NOMO-1 treated with DMSO at 0.1 percent for 48 hours (cell line): ENCODE data around the gene BRS3.
A peak's percentile ranks its signal among the peaks of the same experiment; 100 is the strongest.
"Not testable (repeated sequence)": the region's sequence is repeated elsewhere in the genome, so short reads cannot be mapped to it uniquely, and the experiment has no call there.

Source experiments
- DNase-seq: peaks from one replicate; lab custom pipeline; 2025; ENCODE audit not compliant: unreplicated experiment; lab: John Stamatoyannopoulos, UW

Gene BRS3

DNA sequence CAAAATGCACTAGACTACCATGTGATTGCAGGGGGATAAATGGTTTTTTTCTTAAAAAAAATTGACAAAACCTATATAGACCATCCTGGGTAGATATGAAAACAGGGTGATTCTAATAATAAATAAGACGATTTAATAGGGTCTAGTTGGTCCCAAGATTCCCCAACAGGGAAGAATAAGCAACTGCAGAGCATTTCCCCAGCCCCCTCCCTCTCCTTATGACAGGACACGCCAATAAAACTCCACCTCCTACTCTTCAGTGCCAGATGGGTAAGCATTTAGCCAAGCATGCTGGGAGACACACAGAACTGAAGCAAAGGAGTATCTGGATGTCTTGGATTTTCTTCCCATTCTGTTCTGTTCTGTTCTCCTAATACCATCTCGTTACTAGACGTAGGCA is at the start of gene BRS3:
Gene BRS3, plus strand, starts transcription at position 301 of the 400 bp plus-strand sequence. CDS start 168 bp downstream, outside the sequence.
- no peak for DNase-seq

DNA sequence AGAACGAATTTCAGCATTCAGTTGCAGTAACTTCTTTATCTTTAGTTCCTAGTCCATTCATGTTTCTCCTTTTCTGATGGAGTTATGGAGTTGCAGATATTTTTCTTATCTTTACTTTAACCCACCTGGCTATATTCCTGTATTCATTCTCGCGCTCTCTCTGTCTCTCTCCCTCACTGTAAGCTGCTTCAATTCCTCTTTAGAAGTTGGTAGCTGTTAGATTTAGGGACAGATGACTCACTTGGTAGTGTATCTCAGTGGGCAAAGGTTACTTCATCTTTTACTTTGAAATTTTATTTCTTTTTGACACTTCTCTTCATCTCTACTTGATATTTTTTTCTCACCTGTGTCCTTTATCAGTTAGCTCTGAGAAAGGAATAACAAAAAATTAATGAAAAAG is 49.6 kb upstream of the BRS3 start:
- no peak for DNase-seq

DNA sequence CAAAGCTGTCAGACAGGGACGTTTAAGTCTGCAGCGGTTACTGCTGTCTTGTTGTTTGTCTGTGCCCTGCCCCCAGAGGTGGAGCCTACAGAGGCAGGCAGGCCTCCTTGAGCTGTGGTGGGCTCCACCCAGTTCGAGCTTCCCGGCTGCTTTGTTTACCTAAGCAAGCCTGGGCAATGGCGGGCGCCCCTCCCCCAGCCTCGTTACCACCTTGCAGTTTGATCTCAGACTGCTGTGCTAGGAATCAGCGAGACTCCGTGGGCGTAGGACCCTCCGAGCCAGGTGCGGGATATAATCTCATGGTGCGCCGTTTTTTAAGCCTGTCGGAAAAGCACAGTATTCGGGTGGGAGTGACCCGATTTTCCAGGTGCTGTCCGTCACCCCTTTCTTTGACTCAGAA is 42.1 kb upstream of the BRS3 start:
- DNase-seq = not testable (repeated sequence)

- no peak for DNase-seq
Measured at GRCh38 chrX:136446208-136446607, 41.5 kb upstream of the BRS3 start.

DNA sequence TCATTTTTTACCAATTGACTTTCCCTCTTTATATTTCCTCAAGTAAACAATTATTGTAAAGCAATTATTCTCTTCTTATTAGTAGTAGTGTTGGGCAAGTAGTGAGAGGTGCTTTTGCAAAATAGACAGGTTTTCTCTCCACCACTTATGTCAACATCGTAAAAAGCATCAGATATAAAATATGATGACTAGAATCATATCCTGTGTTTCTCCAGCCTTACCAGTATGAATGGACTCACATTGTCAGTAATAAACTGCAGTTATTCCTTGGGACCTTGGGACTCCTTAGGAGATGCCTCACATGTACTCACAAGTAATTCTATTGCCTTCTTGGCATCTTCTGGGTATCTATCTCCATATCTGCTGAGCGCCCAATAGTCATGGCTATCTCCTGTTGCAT is 40.4 kb upstream of the BRS3 start:
- DNase-seq = no peak

GRCh38 chrX:136447968-136448367 is 39.8 kb upstream of the BRS3 start:
- DNase-seq = no peak

DNA sequence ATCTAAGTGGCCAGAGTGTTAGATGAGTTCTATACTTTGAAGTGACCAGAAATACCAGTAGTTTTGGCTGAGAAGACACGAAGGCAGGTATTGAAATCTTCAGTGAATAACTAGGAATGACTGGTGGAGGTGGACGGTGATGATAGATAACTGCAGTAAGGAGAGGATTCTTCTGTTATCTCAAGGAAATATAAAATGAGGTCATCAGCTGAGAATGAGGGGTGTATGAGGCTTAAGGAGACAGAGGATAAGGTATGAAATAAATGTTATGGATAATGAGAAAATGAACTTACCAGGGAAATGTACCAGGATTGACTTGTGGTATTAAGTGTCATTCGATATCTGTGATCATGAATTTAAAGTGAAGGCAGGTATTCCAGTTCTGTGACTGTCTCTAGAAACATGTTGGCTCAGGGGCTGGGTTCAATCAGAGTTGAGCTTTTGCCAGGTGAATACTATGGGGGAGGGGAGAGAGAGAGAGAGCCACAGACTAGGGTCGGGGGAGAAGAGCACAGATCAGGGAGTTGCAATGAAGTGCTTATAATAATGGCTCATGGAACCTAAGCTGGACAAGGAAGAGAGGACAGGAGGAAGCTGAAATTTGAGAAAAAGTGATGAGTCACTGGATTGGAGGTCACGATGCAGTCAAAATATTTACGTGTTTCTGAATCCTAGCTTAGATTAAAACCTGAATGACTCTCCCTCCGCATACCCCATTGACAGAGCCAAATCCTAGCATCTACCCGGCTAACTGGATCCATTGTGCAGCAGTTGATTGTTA is 37.5 kb upstream of the BRS3 start:
- no peak for DNase-seq

DNA sequence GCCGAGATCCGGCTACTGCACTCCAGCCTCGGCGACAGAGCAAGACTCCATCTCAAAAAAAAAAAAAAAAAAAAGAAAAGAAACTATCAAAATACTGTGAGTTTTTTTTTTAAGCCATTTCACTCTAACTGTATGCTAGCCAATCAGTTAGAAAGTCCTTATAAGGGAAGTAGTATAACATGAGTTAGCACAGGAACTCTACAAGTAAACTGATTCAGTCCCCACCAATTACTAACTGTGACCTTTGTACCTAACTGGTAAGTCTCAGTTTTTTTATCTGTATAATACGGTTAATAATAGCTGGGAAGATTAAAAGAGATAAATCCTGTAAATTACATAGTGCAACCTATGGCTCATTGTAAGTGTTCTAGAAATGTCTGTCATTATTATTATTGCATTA is 35.1 kb upstream of the BRS3 start:
- peak; percentile 10 for DNase-seq

- no peak for DNase-seq
Measured at GRCh38 chrX:136453114-136453513, 34.6 kb upstream of the BRS3 start.

GRCh38 chrX:136453771-136454170 is 34.0 kb upstream of the BRS3 start:
- no peak for DNase-seq

DNA sequence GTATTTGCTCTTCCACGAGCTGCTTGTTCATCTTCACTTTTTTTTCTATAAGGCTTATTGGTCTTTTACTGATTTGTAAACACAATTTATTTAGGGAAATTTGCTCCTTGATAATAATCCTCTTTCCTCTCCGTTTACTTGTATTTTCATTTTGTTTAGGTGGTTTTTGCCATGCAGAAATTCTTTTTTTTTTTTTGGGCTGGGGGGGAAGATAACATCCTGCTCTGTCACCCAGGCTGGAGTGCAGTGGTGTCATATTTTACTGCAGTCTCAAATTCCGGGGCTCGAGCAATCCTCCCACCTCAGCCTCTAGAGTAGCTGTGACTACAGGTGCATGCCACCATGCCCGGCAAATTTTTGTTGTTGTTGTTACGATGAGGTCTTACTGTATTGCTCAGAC is 31.6 kb upstream of the BRS3 start:
- DNase-seq = no peak

DNA sequence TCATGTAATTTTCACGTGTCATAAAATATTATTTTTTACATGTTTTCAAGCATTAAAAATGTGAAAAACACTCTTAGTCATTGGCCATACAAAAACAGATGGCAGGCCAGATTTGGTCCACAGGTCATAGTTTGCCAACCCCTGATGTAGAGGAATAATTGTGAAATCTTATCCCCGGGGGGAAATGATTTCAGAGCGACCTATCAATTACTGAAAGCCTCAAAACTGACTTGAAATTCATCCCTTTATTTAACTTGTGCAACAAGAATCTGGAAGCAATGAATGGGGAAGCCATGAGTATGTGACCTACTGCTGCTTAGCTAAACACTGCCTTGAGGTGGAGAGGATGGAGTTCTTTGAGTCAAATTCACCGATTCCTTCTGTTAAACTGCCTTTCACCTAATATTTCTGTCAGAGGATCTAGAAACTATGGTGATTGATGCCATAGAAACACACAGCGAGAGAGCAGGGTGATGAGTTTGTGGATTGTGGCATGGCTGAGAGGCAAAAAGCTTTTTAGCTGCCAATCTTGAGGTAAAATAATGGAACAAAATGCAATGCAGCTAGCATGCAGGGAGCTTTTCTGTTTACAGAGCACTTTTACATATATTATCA is 30.3 kb upstream of the BRS3 start:
- peak; percentile 20 for DNase-seq

GRCh38 chrX:136464589-136464988 is 23.2 kb upstream of the BRS3 start:
- no peak for DNase-seq

- DNase-seq = no peak
Measured at GRCh38 chrX:136467303-136467702, 20.4 kb upstream of the BRS3 start.

GRCh38 chrX:136468391-136469103 is 19.2 kb upstream of the BRS3 start:
- DNase-seq = no peak

DNA sequence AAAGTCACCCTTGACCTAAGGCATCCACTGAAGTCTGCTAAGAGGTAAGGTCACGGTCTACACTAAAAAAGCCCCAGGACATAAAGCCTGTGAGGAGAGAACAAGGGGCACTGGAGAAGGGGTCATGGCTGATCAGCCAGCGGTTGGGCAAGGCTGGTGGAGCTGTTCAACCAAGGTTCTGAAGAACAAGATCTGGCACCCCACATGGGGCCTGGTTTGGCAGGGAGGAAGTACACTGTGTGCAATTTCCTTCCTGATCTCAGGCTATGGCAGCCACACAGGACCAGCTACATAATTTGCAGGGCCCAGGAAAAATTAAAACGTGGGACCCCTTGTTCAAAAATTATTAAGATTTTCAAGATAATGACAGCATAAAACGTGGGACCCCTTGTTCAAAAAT is 14.1 kb upstream of the BRS3 start:
- no peak for DNase-seq

DNA sequence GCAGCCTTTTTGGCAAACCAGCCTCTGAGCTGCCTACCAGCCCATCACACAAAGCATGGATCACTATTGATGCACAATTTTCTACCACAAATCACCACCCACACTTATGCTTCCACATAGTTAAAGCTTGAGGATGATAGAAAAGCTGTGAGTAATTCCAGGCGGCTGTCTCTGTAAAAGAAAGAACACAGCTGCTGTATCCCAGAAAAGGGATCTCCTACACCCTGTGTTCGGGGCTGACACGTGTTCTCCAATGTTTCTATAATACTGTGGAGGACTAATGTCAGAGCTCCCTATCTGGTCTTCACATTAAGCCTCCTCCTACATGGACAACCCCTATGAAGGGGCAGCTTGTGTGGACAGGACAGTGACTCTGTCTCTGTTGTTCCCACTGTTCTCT is 12.5 kb upstream of the BRS3 start:
- DNase-seq = no peak

GRCh38 chrX:136476501-136476900 is 11.2 kb upstream of the BRS3 start:
- no peak for DNase-seq

DNA sequence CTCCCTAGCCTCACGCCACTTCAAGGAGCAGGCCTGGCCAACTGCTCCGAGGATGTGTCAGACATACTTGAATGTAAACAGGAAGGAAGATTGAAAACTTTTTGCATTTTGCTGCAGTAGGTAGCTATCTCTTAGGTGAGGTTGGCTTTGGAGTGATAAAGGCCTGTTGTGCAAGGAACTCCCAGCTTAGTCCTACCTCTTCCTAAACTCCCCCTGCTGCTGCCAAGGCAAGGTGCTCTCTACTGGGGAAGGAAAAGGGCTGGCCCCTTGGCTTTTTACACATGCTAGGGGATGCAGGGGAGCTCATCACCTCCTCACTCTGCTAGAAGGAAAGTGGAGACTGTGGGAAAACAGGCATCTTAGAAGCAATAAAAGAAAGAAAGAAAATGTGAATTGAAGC is 10.7 kb upstream of the BRS3 start:
- no peak for DNase-seq

- DNase-seq = no peak
Measured at GRCh38 chrX:136480383-136480782, 7.4 kb upstream of the BRS3 start.

GRCh38 chrX:136488706-136489105 is 959 bp downstream of the BRS3 start:
- no peak for DNase-seq

GRCh38 chrX:136491832-136492231 is 4.1 kb downstream of the BRS3 start:
- DNase-seq = no peak
